IMR-90 (cell line): Measurements from ENCODE around the gene TPPP3. TPM values are rescaled to one million over a fixed set of nuclear protein-coding genes. Genes with fewer than 3 reads are reported as not detected.

Experiments
- ATAC-seq: fragments of 200-7000 bp; cut with Tn5 transposase; 2 replicates; pipeline ENCODE4 v1.9.1; 2020; ENCODE audit warnings: low read depth, mild to moderate bottlenecking, moderate library complexity
- BruUV-seq: library from RNA; stranded (reverse); fragments of 400-500 nt; replicated peaks from 2 replicates; lab custom pipeline; 2021; lab: Mats Ljungman, UMichigan
- CTCF ChIA-PET: fragments of 300-600 bp; formaldehyde crosslinking; extraction: SDS; loops from one replicate; lab custom pipeline; 2021; ENCODE audit warnings: antibody characterized with exemption; lab: Yijun Ruan, JAX
- POLR2A ChIA-PET: fragments of 300-600 bp; sonication (Branson Sonifier 250); formaldehyde crosslinking; loops from one replicate; lab custom pipeline; 2022; ENCODE audit warnings: antibody characterized with exemption; ENCODE audit not compliant: unreplicated experiment; lab: Charles Lee
- DNase-seq: peaks from one replicate; pipeline ENCODE4 v3.0.0; 2013
- H2AFZ ChIP-seq: replicated peaks from 2 replicates; pipeline ENCODE3; 2013; ENCODE audit warnings: low read length, mild to moderate bottlenecking; ENCODE audit not compliant: poor library complexity
- H2AK5ac ChIP-seq: 2 replicates; pipeline ENCODE4 v1.6.1; 2013; ENCODE audit warnings: low read depth, low read length, inconsistent platforms
- H2AK9ac ChIP-seq: replicated peaks from 2 replicates; pipeline ENCODE3; 2013; ENCODE audit warnings: mild to moderate bottlenecking, low read depth, low read length, moderate library complexity; ENCODE audit not compliant: poor library complexity
- H2BK120ac ChIP-seq: 2 replicates; pipeline ENCODE4 v1.6.1; 2013; ENCODE audit warnings: low read depth, low read length, inconsistent platforms
- H2BK15ac ChIP-seq: 3 replicates; pipeline ENCODE4 v1.6.1; 2013; ENCODE audit warnings: low read depth, low read length, inconsistent platforms
- H2BK20ac ChIP-seq: 2 replicates; pipeline ENCODE4 v1.6.1; 2013; ENCODE audit warnings: low read depth, mild to moderate bottlenecking, inconsistent platforms, low read length, moderate library complexity
- H2BK5ac ChIP-seq: 2 replicates; pipeline ENCODE4 v1.6.1; 2013; ENCODE audit warnings: mild to moderate bottlenecking, low read depth, low read length, inconsistent platforms; ENCODE audit not compliant: poor library complexity, severe bottlenecking
- H3K14ac ChIP-seq: replicated peaks from 2 replicates; pipeline ENCODE4 v1.6.1; 2013; ENCODE audit warnings: low read depth, low read length, inconsistent platforms
- H3K18ac ChIP-seq: 2 replicates; pipeline ENCODE4 v1.6.1; 2013; ENCODE audit warnings: low read depth, low read length, control low read depth
- H3K23ac ChIP-seq: 2 replicates; pipeline ENCODE4 v1.6.1; 2013; ENCODE audit warnings: low read depth, low read length, inconsistent platforms
- H3K27ac ChIP-seq: 2 replicates; pipeline ENCODE4 v1.5.1; 2013; ENCODE audit warnings: mild to moderate bottlenecking, control low read depth, low read length; ENCODE audit not compliant: insufficient read depth
- H3K27me3 ChIP-seq: 2 replicates; pipeline ENCODE4 v1.6.1; 2013; ENCODE audit warnings: low read length; ENCODE audit not compliant: control insufficient read depth, insufficient read depth
- H3K36me3 ChIP-seq: 2 replicates; pipeline ENCODE4 v1.6.1; 2013; ENCODE audit warnings: low read length, mixed read lengths; ENCODE audit not compliant: control insufficient read depth, insufficient read depth
- H3K4ac ChIP-seq: 2 replicates; pipeline ENCODE4 v1.6.1; 2013; ENCODE audit warnings: low read depth, low read length, inconsistent platforms
- H3K4me1 ChIP-seq: 2 replicates; pipeline ENCODE4 v1.6.1; 2013; ENCODE audit warnings: low read length, mixed read lengths; ENCODE audit not compliant: control insufficient read depth, insufficient read depth
- H3K4me2 ChIP-seq: 2 replicates; pipeline ENCODE4 v1.6.1; 2013; ENCODE audit warnings: low read depth, mild to moderate bottlenecking, control low read depth, low read length, moderate library complexity
- H3K4me3 ChIP-seq: 2 replicates; pipeline ENCODE4 v1.5.1; 2013; ENCODE audit warnings: low read depth, mild to moderate bottlenecking, control low read depth, low read length, moderate library complexity; ENCODE audit not compliant: insufficient read depth
- H3K56ac ChIP-seq: 2 replicates; pipeline ENCODE4 v1.6.1; 2013; ENCODE audit warnings: low read length, inconsistent platforms; ENCODE audit not compliant: insufficient read depth; ENCODE audit errors: extremely low read depth
- H3K79me1 ChIP-seq, 2 experiments: 2 replicates each; pipeline ENCODE4 v1.6.1; 2013; ENCODE audit warnings: low read length in 2 of 2, inconsistent platforms in 1 of 2, low read depth in 1 of 2
- H3K9ac ChIP-seq: 2 replicates; pipeline ENCODE4 v1.6.1; 2013; ENCODE audit warnings: low read depth, low read length, control low read depth
- H3K9me1 ChIP-seq: 2 replicates; pipeline ENCODE4 v1.6.1; 2013; ENCODE audit warnings: low read length, inconsistent platforms; ENCODE audit not compliant: insufficient read depth
- H3K9me3 ChIP-seq: 2 replicates; pipeline ENCODE4 v1.6.1; 2013; ENCODE audit warnings: low read length; ENCODE audit not compliant: control insufficient read depth, insufficient read depth
- H4K20me1 ChIP-seq: 2 replicates; pipeline ENCODE4 v1.6.1; 2013; ENCODE audit warnings: low read length, inconsistent platforms; ENCODE audit not compliant: insufficient read depth
- H4K5ac ChIP-seq: 2 replicates; pipeline ENCODE4 v1.6.1; 2013; ENCODE audit warnings: mild to moderate bottlenecking, low read depth, low read length, control low read depth
- H4K8ac ChIP-seq, 2 experiments: 2 replicates each; pipeline ENCODE4 v1.6.1; 2013; ENCODE audit warnings: low read depth in 2 of 2, low read length in 2 of 2, control low read depth in 1 of 2, inconsistent platforms in 1 of 2
- H4K91ac ChIP-seq: 2 replicates; pipeline ENCODE4 v1.6.1; 2013; ENCODE audit warnings: low read depth, low read length, inconsistent platforms; ENCODE audit not compliant: insufficient read depth
- BHLHE40 ChIP-seq: fragments of 150-350 bp; IDR thresholded peaks from 2 replicates; pipeline ENCODE4 v1.6.1; 2016; ENCODE audit warnings: mild to moderate bottlenecking, low read depth, low read length
- CEBPB ChIP-seq: IDR thresholded peaks from 2 replicates; pipeline ENCODE4 v1.6.1; 2012; ENCODE audit warnings: low read depth, low read length, improper control_type of control experiment
- MAZ ChIP-seq: IDR thresholded peaks from 2 replicates; pipeline ENCODE4 v1.6.1; 2012; ENCODE audit warnings: low read depth, mild to moderate bottlenecking, low read length, improper control_type of control experiment, moderate library complexity, borderline replicate concordance
- MXI1 ChIP-seq: IDR thresholded peaks from 2 replicates; pipeline ENCODE4 v1.6.1; 2012; ENCODE audit warnings: low read depth, mild to moderate bottlenecking, low read length, moderate library complexity, borderline replicate concordance
- RAD21 ChIP-seq: IDR thresholded peaks from 2 replicates; pipeline ENCODE4 v1.6.1; 2012; ENCODE audit warnings: low read length, improper control_type of control experiment
- RCOR1 ChIP-seq: IDR thresholded peaks from 2 replicates; pipeline ENCODE4 v1.6.1; 2012; ENCODE audit warnings: mild to moderate bottlenecking, low read length, improper control_type of control experiment; ENCODE audit not compliant: insufficient replicate concordance
- RFX5 ChIP-seq: IDR thresholded peaks from 2 replicates; pipeline ENCODE4 v1.8.0; 2012; ENCODE audit warnings: low read depth, mild to moderate bottlenecking, low read length, moderate library complexity
- SMC3 ChIP-seq: fragments of 150-350 bp; IDR thresholded peaks from 2 replicates; pipeline ENCODE4 v1.6.1; 2016; ENCODE audit warnings: low read depth, mild to moderate bottlenecking, antibody characterized with exemption, low read length, moderate library complexity
- WGBS, 2 experiments: methylation state at CpG; one replicate each; pipeline versions ENCODE4 v1.1.5 to v1.1.7; 2013; ENCODE audit warnings: missing lambda C conversion rate in 2 of 2; ENCODE audit not compliant: insufficient read length in 1 of 2; ENCODE audit errors: extremely low coverage in 2 of 2; 5-methylcytosine and 5-hydroxymethylcytosine counted together
- dilution Hi-C: fragments of 300-500 bp; cut with HindIII; formaldehyde crosslinking; loops from one replicate; pipeline ENCODE4 v1.14.3; 2018; ENCODE audit warnings: low sequenced_read_pairs; ENCODE audit not compliant: unreplicated experiment
- in situ Hi-C: fragments of 300-500 bp; cut with MboI; formaldehyde crosslinking; loops from 3 replicates; pipeline ENCODE4 v1.14.3; 2019; ENCODE audit warnings: low sequenced_read_pairs, inconsistent platforms, mixed read lengths
- intact Hi-C: fragments of 100-400 bp; cut with micrococcal nuclease; formaldehyde crosslinking; loops from 2 replicates; pipeline ENCODE4 v1.10.0; 2022
- polyA plus RNA-seq, 3 experiments: library from polyadenylated mRNA; depleted of rRNA; stranded (reverse); fragments of >200 nt; gene quantifications; 2 replicates each; pipeline ENCODE4 v1.2.3, GENCODE V29; 2012; ENCODE audit warnings: low replicate concordance in 1 of 3
- total RNA-seq: library from RNA; depleted of rRNA; stranded (reverse); fragments of >200 nt; gene quantifications from 2 replicates; pipeline ENCODE4 v1.2.3, GENCODE V29; 2012
- TF ChIP-seq, protein P1 (sequence below): fragments of 150-350 bp; IDR thresholded peaks from 2 replicates; pipeline ENCODE4 v1.6.1; 2016; ENCODE audit warnings: low read depth, mild to moderate bottlenecking, low read length, moderate library complexity, borderline replicate concordance
- TF ChIP-seq, protein P2 (sequence below): fragments of 150-350 bp; IDR thresholded peaks from 2 replicates; pipeline ENCODE4 v1.6.1; 2017; ENCODE audit warnings: mild to moderate bottlenecking, antibody characterized with exemption, low read length, low read depth
- TF ChIP-seq, protein P3 (sequence below): conservative IDR thresholded peaks from 2 replicates; pipeline ENCODE4 v1.5.1; 2012; ENCODE audit warnings: mild to moderate bottlenecking, low read depth, low read length, improper control_type of control experiment

The TPPP3 gene
- total and polyA plus RNA-seq, 2 of the 4 experiments (the other 2 are of a cell fraction), result 0.54 to 2.4 TPM

DNA sequence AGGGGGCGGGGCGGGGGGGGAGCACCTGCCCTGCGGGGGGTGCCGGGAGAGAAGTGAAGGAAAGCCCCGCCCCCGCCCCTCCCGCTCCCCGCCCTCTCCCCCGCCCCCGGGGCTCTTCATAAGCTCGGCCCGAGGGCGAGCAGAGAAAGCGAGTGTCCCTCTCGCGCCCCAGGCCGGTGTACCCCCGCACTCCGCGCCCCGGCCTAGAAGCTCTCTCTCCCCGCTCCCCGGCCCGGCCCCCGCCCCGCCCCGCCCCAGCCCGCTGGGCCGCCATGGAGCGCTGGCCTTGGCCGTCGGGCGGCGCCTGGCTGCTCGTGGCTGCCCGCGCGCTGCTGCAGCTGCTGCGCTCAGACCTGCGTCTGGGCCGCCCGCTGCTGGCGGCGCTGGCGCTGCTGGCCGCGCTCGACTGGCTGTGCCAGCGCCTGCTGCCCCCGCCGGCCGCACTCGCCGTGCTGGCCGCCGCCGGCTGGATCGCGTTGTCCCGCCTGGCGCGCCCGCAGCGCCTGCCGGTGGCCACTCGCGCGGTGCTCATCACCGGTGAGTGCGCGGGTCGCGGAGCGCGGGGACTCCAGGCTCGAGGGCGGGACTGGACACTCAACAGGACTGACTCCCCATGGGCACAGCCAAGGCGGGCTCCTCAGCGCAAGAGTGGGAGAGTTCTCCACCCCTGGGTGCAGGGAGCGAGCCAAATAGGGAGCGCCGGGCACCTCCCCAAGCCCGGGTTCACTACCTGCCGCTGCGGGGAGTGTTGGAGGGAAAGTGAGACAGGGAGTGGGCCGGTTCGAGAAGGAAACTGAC is 37.9 kb upstream of the TPPP3 start, which contains the start of gene HSD11B2:
Gene HSD11B2 (plus strand): TSS at position 145 of the 798 bp plus-strand sequence. CDS start 128 bp downstream, at position 273.
- no peak within 1 kb of the TSS for H2BK120ac ChIP-seq
- in situ Hi-C loops, result no loop called here
- H3K14ac ChIP-seq, result no peak within 1 kb of the TSS
- ChIA-PET POLR2A (no interaction called here), CTCF (no interaction called here)
- peaks cover 5% of the 10 kb centered on the region; the same call in 1 of the 2 replicates for H3K4me1 ChIP-seq
- BruUV-seq, result no TSS peak
- H3K27me3 ChIP-seq, result peaks cover 35% of the 10 kb centered on the region
- intact Hi-C loops, result no loop called here
- no peak for TF ChIP-seq CEBPB
- no peak for TF ChIP-seq BHLHE40
- TF ChIP-seq, protein P1, sequence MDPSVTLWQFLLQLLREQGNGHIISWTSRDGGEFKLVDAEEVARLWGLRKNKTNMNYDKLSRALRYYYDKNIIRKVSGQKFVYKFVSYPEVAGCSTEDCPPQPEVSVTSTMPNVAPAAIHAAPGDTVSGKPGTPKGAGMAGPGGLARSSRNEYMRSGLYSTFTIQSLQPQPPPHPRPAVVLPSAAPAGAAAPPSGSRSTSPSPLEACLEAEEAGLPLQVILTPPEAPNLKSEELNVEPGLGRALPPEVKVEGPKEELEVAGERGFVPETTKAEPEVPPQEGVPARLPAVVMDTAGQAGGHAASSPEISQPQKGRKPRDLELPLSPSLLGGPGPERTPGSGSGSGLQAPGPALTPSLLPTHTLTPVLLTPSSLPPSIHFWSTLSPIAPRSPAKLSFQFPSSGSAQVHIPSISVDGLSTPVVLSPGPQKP, result no peak
- TF ChIP-seq MXI1, result peak; percentile 39; the same call in 1 of the 2 replicates
- TF ChIP-seq, protein P2, sequence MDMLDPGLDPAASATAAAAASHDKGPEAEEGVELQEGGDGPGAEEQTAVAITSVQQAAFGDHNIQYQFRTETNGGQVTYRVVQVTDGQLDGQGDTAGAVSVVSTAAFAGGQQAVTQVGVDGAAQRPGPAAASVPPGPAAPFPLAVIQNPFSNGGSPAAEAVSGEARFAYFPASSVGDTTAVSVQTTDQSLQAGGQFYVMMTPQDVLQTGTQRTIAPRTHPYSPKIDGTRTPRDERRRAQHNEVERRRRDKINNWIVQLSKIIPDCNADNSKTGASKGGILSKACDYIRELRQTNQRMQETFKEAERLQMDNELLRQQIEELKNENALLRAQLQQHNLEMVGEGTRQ, result no peak
- TF ChIP-seq RFX5, result no peak
- no peak for TF ChIP-seq RCOR1
- peak; percentile 16; the same call in 1 of the 2 replicates for TF ChIP-seq RAD21
- TF ChIP-seq MAZ, result no peak
- peak; percentile 14; the same call in 1 of the 2 replicates for TF ChIP-seq SMC3
- TF ChIP-seq, protein P3, sequence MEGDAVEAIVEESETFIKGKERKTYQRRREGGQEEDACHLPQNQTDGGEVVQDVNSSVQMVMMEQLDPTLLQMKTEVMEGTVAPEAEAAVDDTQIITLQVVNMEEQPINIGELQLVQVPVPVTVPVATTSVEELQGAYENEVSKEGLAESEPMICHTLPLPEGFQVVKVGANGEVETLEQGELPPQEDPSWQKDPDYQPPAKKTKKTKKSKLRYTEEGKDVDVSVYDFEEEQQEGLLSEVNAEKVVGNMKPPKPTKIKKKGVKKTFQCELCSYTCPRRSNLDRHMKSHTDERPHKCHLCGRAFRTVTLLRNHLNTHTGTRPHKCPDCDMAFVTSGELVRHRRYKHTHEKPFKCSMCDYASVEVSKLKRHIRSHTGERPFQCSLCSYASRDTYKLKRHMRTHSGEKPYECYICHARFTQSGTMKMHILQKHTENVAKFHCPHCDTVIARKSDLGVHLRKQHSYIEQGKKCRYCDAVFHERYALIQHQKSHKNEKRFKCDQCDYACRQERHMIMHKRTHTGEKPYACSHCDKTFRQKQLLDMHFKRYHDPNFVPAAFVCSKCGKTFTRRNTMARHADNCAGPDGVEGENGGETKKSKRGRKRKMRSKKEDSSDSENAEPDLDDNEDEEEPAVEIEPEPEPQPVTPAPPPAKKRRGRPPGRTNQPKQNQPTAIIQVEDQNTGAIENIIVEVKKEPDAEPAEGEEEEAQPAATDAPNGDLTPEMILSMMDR, result peak; percentile 21; the same call in 1 of the 2 replicates
- ATAC-seq (peak; percentile 84), DNase-seq (peak; percentile 45)
- H3K56ac ChIP-seq, result no peak within 1 kb of the TSS
- H3K9me3 ChIP-seq, result no peaks in the 10 kb centered on the region
- 0% methylated on average over 27 of the region's 87 CpGs; no CpG with 5 or more reads in 1 of the 2 experiments for WGBS, 2 experiments
- peak within 1 kb of the TSS; percentile 24; the same call in 1 of the 2 replicates for H3K23ac ChIP-seq
- no peak within 1 kb of the TSS for H4K8ac ChIP-seq
- 0 out of 2 replicates have a peak within 1 kb of the TSS, but pooled peaks have one; percentile 35 for H2AK5ac ChIP-seq
- H4K91ac ChIP-seq, result no peak within 1 kb of the TSS
- H3K9ac ChIP-seq, result no peak within 1 kb of the TSS
- no peaks in the 10 kb centered on the region for H3K79me1 ChIP-seq
- peak within 1 kb of the TSS; percentile 42 for H3K4me3 ChIP-seq
- no peak within 1 kb of the TSS for H3K27ac ChIP-seq
- H3K4ac ChIP-seq, result no peak within 1 kb of the TSS
- peaks cover 12% of the 10 kb centered on the region; the same call in 1 of the 2 replicates for H4K20me1 ChIP-seq
- no peak within 1 kb of the TSS for H3K18ac ChIP-seq
- H2BK20ac ChIP-seq, result no peak within 1 kb of the TSS
- H3K4me2 ChIP-seq, result peak within 1 kb of the TSS; percentile 81
- no peak within 1 kb of the TSS for H4K5ac ChIP-seq
- H2AK9ac ChIP-seq, result peak within 1 kb of the TSS; percentile 28
- H3K36me3 ChIP-seq, result peaks cover 5% of the 10 kb centered on the region; the same call in 1 of the 2 replicates
- H2BK15ac ChIP-seq, result no peak within 1 kb of the TSS
- dilution Hi-C loops, result no loop called here
- peak within 1 kb of the TSS; percentile 87 for H2AFZ ChIP-seq
- peaks cover 3% of the 10 kb centered on the region; the same call in 1 of the 2 replicates for H3K9me1 ChIP-seq
- H2BK5ac ChIP-seq, result no peak within 1 kb of the TSS
